Vagina (tissue), 2 donors: ENCODE measurements around the gene NACAD. TPM values are rescaled to one million over a fixed set of nuclear protein-coding genes. Genes with fewer than 3 reads are reported as not detected.
A peak's percentile ranks its signal among the peaks of the same experiment; 100 is the strongest.

ENCODE experiments used
- DNase-seq, 2 donors: peaks; one replicate each; pipeline ENCODE4 v3.0.0-alpha.2; 2017; ENCODE audit errors: extremely low spot score in 2 of 2
- H3K27ac ChIP-seq: fragments of 200-600 bp; sonication (generic); one replicate; pipeline ENCODE4 v1.5.1; 2019
- H3K27me3 ChIP-seq: fragments of 200-600 bp; sonication (generic); one replicate; pipeline ENCODE4 v1.5.1; 2019
- H3K36me3 ChIP-seq, 2 donors: fragments of 200-600 bp; sonication (generic); one replicate each; pipeline ENCODE4 v1.5.1; 2017 to 2019
- H3K4me1 ChIP-seq: fragments of 200-600 bp; sonication (generic); one replicate; pipeline ENCODE4 v1.5.1; 2019
- H3K4me3 ChIP-seq, 2 donors: fragments of 200-600 bp; sonication (generic); 1 replicate in 1 of 2; 2 replicates in 1 of 2; pipeline ENCODE4 v1.5.1; 2016 to 2019
- H3K9me3 ChIP-seq: fragments of 200-600 bp; sonication (generic); one replicate; pipeline ENCODE4 v1.5.1; 2019
- POLR2A ChIP-seq, 2 donors: fragments of 450-650 bp; IDR thresholded peaks; one replicate each; pipeline ENCODE4 v1.6.1; 2017; ENCODE audit warnings: antibody characterized with exemption in 2 of 2, mild to moderate bottlenecking in 2 of 2, moderate library complexity in 2 of 2
- POLR2AphosphoS5 ChIP-seq, 2 donors: sonication (generic); formaldehyde crosslinking; IDR thresholded peaks; one replicate each; pipeline ENCODE4 v1.9.0; 2017; ENCODE audit warnings: antibody characterized with exemption in 2 of 2, mild to moderate bottlenecking in 2 of 2, low read depth in 1 of 2; ENCODE audit not compliant: insufficient read depth in 1 of 2
- intact Hi-C: fragments of 100-400 bp; cut with DNase I; formaldehyde crosslinking; loops from one replicate; pipeline ENCODE4 v1.15.1; 2023
- total RNA-seq: library from RNA; depleted of rRNA; stranded (reverse); fragments of >200 nt; gene quantifications from one replicate; pipeline ENCODE4 v1.2.3, GENCODE V29; 2016
- TF ChIP-seq, protein P1 (sequence below), 3 experiments: fragments of 450-650 bp in 2 of 3; fragments of 200-600 bp in 1 of 3; sonication (generic) in 1 of 3; IDR thresholded peaks; one replicate each; pipeline ENCODE4 v1.5.1; 2017 to 2019; ENCODE audit warnings: antibody characterized with exemption in 3 of 3, mild to moderate bottlenecking in 2 of 3, moderate library complexity in 2 of 3

NACAD gene
- total RNA-seq, 1 donor from 2014 or later = 9.6 TPM

DNA sequence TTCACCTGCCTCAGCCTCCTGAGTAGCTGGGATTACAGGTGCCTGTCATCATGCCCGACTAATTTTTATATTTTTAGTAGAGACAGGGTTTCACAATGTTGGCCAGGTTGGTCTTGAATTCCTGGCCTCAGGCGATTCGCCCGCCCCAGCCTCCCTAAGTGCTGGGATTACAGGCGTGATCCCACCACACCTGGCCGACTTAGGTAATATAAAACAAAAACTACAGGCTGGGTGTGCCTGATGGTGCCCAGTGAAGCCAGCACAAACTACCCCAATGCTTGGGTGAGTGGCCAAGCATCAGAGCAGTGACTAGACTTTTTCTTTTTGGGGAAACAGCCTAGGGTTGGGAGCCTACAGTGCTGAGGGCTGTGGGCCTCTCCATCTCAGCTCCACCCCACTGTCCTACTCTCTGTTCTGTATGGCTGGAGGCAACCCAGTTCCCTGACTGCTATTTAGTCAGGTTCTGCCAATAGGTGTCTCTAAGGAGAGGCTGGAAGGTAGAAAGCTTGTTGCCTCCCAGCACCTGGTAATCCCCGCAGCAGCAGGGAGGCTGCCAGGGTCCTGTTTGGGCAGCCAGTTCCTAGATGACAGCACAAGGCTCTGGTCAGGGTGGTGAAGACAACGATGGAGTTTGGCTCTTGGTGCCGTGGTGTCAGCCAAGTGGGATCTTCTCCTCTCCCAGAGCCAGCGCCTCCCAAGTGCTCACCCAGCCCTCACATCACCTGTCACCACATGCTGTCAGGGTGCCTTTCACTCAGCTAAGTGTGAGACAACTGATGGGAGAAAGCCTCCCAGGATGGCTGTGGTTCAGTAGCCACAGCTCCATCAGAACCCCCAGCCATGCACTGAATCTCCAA is 10.4 kb upstream of the NACAD start:
- no peak for DNase-seq
- H3K27ac ChIP-seq = no peak overlapping the region
- intact Hi-C loops = no loop called here
- no peaks in the 10 kb centered on the region for H3K4me1 ChIP-seq
- no peaks in the 10 kb centered on the region for H3K9me3 ChIP-seq
- no peak overlapping the region for H3K4me3 ChIP-seq
- peaks cover 0 to 54% of the 10 kb centered on the region in 2 donors for H3K36me3 ChIP-seq
- no peaks in the 10 kb centered on the region for H3K27me3 ChIP-seq
- TF ChIP-seq, protein P1, sequence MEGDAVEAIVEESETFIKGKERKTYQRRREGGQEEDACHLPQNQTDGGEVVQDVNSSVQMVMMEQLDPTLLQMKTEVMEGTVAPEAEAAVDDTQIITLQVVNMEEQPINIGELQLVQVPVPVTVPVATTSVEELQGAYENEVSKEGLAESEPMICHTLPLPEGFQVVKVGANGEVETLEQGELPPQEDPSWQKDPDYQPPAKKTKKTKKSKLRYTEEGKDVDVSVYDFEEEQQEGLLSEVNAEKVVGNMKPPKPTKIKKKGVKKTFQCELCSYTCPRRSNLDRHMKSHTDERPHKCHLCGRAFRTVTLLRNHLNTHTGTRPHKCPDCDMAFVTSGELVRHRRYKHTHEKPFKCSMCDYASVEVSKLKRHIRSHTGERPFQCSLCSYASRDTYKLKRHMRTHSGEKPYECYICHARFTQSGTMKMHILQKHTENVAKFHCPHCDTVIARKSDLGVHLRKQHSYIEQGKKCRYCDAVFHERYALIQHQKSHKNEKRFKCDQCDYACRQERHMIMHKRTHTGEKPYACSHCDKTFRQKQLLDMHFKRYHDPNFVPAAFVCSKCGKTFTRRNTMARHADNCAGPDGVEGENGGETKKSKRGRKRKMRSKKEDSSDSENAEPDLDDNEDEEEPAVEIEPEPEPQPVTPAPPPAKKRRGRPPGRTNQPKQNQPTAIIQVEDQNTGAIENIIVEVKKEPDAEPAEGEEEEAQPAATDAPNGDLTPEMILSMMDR (IDR thresholded peaks at IDR 0.05) = no peak
- no peak for TF ChIP-seq POLR2A (IDR thresholded peaks at IDR 0.05)
- no peak for TF ChIP-seq POLR2AphosphoS5 (IDR thresholded peaks at IDR 0.05; ENCODE audit: insufficient read depth in 1 of 2, low read depth in 1 of 2)

DNA sequence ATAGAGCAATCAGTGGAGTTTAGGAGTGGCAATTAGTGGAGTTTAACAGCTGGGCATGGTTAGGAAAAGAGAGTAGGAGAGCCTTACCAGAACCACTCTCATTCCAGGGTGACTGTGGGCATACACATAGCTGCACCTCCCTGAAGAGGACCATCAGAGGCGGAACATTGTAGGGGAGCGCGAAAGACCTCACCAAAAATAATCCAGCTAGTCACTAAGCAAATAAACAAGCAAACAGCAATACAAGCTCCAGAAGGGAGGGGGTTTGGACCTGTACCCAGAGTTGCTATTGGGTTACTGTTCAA is 4.1 kb upstream of the NACAD start:
- no peak overlapping the region for H3K27ac ChIP-seq
- no peak for TF ChIP-seq POLR2AphosphoS5 (IDR thresholded peaks at IDR 0.05; ENCODE audit: insufficient read depth in 1 of 2, low read depth in 1 of 2)
- TF ChIP-seq, protein P1 (IDR thresholded peaks at IDR 0.05) = no peak
- TF ChIP-seq POLR2A (IDR thresholded peaks at IDR 0.05) = no peak
- no peaks in the 10 kb centered on the region for H3K36me3 ChIP-seq
- no peak for DNase-seq
- H3K27me3 ChIP-seq = no peaks in the 10 kb centered on the region
- H3K4me1 ChIP-seq = peaks cover 17% of the 10 kb centered on the region
- no peak overlapping the region for H3K4me3 ChIP-seq
- intact Hi-C loops = no loop called here
- H3K9me3 ChIP-seq = no peaks in the 10 kb centered on the region

DNA sequence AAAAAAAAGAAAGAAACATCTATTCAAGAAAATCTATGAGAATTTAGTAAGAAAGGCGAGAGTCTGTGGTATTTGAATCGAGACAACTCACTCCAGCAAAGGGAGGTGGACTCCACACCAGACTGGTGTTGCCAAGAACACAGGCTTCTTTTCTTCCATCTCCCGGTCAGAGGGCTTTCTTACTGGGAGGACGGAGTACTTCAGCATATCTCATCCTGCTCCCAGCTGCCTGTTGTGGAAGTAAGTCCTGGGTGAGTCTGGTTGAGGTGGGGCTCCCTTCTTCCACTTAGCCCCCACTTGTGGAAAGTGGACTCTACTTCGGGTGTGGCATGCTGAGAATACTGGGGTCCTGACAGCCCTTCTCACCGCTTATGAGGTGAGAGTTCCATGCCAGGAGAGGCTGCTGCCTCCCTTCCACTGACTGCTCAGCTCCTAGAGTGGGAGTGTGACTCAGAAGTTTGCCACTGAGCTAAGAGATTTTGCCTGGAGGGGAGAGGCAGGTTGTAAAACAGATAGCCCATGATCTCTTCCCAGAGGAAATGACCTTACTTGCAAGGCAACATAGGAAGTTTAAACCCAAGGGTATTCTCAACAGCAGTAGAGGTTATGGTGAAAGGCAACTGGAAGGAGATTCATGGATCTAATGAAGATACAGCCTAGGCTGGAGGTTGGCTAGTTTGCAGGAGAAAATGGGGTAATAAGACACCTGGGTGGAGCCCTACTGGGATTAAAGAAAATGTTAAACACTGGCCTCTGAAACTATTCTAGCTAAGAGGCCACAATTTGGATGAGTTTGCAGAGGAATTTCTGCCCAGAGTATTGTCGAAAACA is 3.5 kb upstream of the NACAD start:
- Histone ChIP-seq H3K4me1 (peaks cover 21% of the 10 kb centered on the region), H3K9me3 (no peaks in the 10 kb centered on the region), H3K27ac (no peak overlapping the region), H3K27me3 (no peaks in the 10 kb centered on the region), H3K4me3 (no peak overlapping the region), H3K36me3 (no peaks in the 10 kb centered on the region)
- TF ChIP-seq POLR2A (IDR thresholded peaks at IDR 0.05) (no peak), POLR2AphosphoS5 (IDR thresholded peaks at IDR 0.05; ENCODE audit: insufficient read depth in 1 of 2, low read depth in 1 of 2) (no peak)
- TF ChIP-seq, protein P1 (IDR thresholded peaks at IDR 0.05) = no peak
- DNase-seq = no peak
- intact Hi-C loops = no loop called here

DNA sequence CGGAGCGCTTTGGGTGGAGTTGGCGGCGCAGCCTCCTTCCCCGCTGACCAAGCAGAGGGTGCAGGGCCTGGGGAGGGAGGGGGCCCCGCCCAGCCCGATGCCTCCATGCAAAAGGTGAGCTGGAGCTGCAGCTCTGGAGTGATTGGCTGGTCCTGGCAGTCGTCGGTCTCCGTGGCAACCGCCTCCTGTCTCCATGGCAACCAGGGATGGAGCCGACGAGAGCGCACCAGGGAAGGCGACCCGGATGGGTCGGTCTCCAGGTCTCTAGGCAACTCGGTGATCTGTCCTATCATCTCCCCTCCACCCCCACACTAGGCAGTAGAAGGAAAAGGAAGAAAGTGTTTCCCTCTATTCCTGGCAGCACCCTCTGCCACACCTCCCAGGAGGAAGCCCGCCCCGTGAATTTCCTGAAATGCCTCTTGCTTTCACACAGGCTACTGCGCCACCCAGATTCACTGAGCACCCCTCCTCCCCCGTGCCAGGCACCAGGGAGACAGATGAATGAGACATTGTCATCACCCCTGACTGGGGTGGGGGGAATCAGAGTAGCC is 647 bp upstream of the NACAD start:
- Histone ChIP-seq H3K27ac (peak overlapping the region; percentile 82), H3K4me3 (peak overlapping the region; percentile 60 to 63), H3K9me3 (no peaks in the 10 kb centered on the region), H3K27me3 (no peaks in the 10 kb centered on the region), H3K4me1 (peaks cover 21% of the 10 kb centered on the region), H3K36me3 (no peaks in the 10 kb centered on the region)
- intact Hi-C loops = no loop called here
- no peak for DNase-seq
- TF ChIP-seq POLR2AphosphoS5 (IDR thresholded peaks at IDR 0.05; ENCODE audit: insufficient read depth in 1 of 2, low read depth in 1 of 2) = peak in 1 of 2 donors; percentile 24
- TF ChIP-seq, protein P1 (IDR thresholded peaks at IDR 0.05) = no peak
